IgD-negative memory B cell (primary cell): ENCODE measurements around the gene SLC19A1. TPM values are rescaled to one million over a fixed set of nuclear protein-coding genes. Genes with fewer than 3 reads are reported as not detected.

ENCODE experiments used
- H3K27ac Mint-ChIP-seq, 3 donors: one replicate each; pipeline ENCODE4 v1.8.0; 2020 to 2022; ENCODE audit warnings: mild to moderate bottlenecking in 3 of 3, mixed read lengths in 3 of 3, moderate library complexity in 1 of 3
- H3K27me3 Mint-ChIP-seq: one replicate; pipeline ENCODE4 v1.8.0; 2021; ENCODE audit warnings: mixed read lengths
- H3K36me3 Mint-ChIP-seq: one replicate; pipeline ENCODE4 v1.8.0; 2020; ENCODE audit warnings: mild to moderate bottlenecking, mixed read lengths
- H3K4me1 Mint-ChIP-seq, 3 donors: one replicate each; pipeline ENCODE4 v1.8.0; 2020 to 2022; ENCODE audit warnings: mixed read lengths in 3 of 3, mild to moderate bottlenecking in 1 of 3
- H3K4me3 Mint-ChIP-seq, 4 donors: one replicate each; pipeline ENCODE4 v1.8.0; 2020 to 2022; ENCODE audit warnings: mild to moderate bottlenecking in 4 of 4, mixed read lengths in 4 of 4, moderate library complexity in 3 of 4
- H3K9me3 Mint-ChIP-seq, 3 donors: one replicate each; pipeline ENCODE4 v1.8.0; 2020 to 2021; ENCODE audit warnings: mixed read lengths in 3 of 3, mild to moderate bottlenecking in 1 of 3
- polyA plus RNA-seq: library from polyadenylated mRNA; unstranded; fragments of 300-500 nt; fragmentation: Illumina TruSeq; gene quantifications from one replicate; pipeline ENCODE4 v1.2.3, GENCODE V29; 2021

Gene SLC19A1
- polyA plus RNA-seq, 1 donor from 2014 or later, result 15.2 TPM

- peak overlapping the region; percentile 59 to 96 (median 79) for H3K27ac Mint-ChIP-seq
- H3K36me3 Mint-ChIP-seq, result peaks cover 4% of the 10 kb centered on the region
- peaks cover 6 to 16% (median 15%) of the 10 kb centered on the region in 3 donors for H3K9me3 Mint-ChIP-seq
- peaks cover 10 to 15% (median 10%) of the 10 kb centered on the region in 3 donors for H3K4me1 Mint-ChIP-seq
- H3K27me3 Mint-ChIP-seq, result peaks cover 21% of the 10 kb centered on the region
- peak overlapping the region; percentile 75 to 94 (median 85) for H3K4me3 Mint-ChIP-seq
These were observed 77.9 kb downstream of the SLC19A1 start for GRCh38 chr21:45464309-45464708.

- Mint-ChIP-seq H3K4me3 (peak overlapping the region in 2 of 4 donors; percentile 75 to 94), H3K27me3 (peaks cover 21% of the 10 kb centered on the region), H3K4me1 (peaks cover 10 to 15% (median 10%) of the 10 kb centered on the region in 3 donors), H3K27ac (peak overlapping the region in 2 of 3 donors; percentile 79 to 96), H3K36me3 (peaks cover 4% of the 10 kb centered on the region), H3K9me3 (peaks cover 6 to 16% (median 15%) of the 10 kb centered on the region in 3 donors)
These were observed 78.4 kb downstream of the SLC19A1 start for GRCh38 chr21:45463871-45464270.

GRCh38 chr21:45461806-45462341, 80.4 kb downstream of the SLC19A1 start:
- peaks cover 4% of the 10 kb centered on the region for H3K36me3 Mint-ChIP-seq
- H3K27me3 Mint-ChIP-seq, result peaks cover 20% of the 10 kb centered on the region
- H3K4me3 Mint-ChIP-seq, result peak overlapping the region in 2 of 4 donors; percentile 13 to 56
- H3K4me1 Mint-ChIP-seq, result peaks cover 10 to 15% (median 10%) of the 10 kb centered on the region in 3 donors
- H3K9me3 Mint-ChIP-seq, result peaks cover 6 to 16% (median 15%) of the 10 kb centered on the region in 3 donors
- H3K27ac Mint-ChIP-seq, result no peak overlapping the region

GRCh38 chr21:45461369-45461750, 80.9 kb downstream of the SLC19A1 start:
- H3K36me3 Mint-ChIP-seq, result peaks cover 4% of the 10 kb centered on the region
- peak overlapping the region in 1 of 4 donors; percentile 13 for H3K4me3 Mint-ChIP-seq
- peaks cover 10 to 15% (median 10%) of the 10 kb centered on the region in 3 donors for H3K4me1 Mint-ChIP-seq
- peaks cover 6 to 16% (median 15%) of the 10 kb centered on the region in 3 donors for H3K9me3 Mint-ChIP-seq
- H3K27me3 Mint-ChIP-seq, result peaks cover 19% of the 10 kb centered on the region
- H3K27ac Mint-ChIP-seq, result no peak overlapping the region

GRCh38 chr21:45460611-45461368, 81.5 kb downstream of the SLC19A1 start:
- Mint-ChIP-seq H3K4me3 (no peak overlapping the region), H3K36me3 (peaks cover 4% of the 10 kb centered on the region), H3K27me3 (peaks cover 14% of the 10 kb centered on the region), H3K9me3 (peaks cover 6 to 16% (median 15%) of the 10 kb centered on the region in 3 donors), H3K27ac (no peak overlapping the region), H3K4me1 (peaks cover 10 to 13% (median 10%) of the 10 kb centered on the region in 3 donors)

GRCh38 chr21:45460011-45460565, 82.2 kb downstream of the SLC19A1 start:
- H3K27ac Mint-ChIP-seq, result no peak overlapping the region

GRCh38 chr21:45459171-45460010, 82.8 kb downstream of the SLC19A1 start:
- H3K27ac Mint-ChIP-seq, result no peak overlapping the region
- peaks cover 0 to 4% (median 0%) of the 10 kb centered on the region in 3 donors for H3K4me1 Mint-ChIP-seq
- H3K36me3 Mint-ChIP-seq, result peaks cover 4% of the 10 kb centered on the region
- H3K9me3 Mint-ChIP-seq, result peaks cover 6 to 16% (median 15%) of the 10 kb centered on the region in 3 donors
- peaks cover 2% of the 10 kb centered on the region for H3K27me3 Mint-ChIP-seq
- no peak overlapping the region for H3K4me3 Mint-ChIP-seq

More at GRCh38 chr21:45460011-45460565, 82.2 kb downstream of the SLC19A1 start:
- peaks cover 6 to 10% (median 6%) of the 10 kb centered on the region in 3 donors for H3K4me1 Mint-ChIP-seq
- H3K4me3 Mint-ChIP-seq, result no peak overlapping the region
- H3K27me3 Mint-ChIP-seq, result peaks cover 8% of the 10 kb centered on the region
- peaks cover 4% of the 10 kb centered on the region for H3K36me3 Mint-ChIP-seq
- H3K9me3 Mint-ChIP-seq, result peaks cover 6 to 16% (median 15%) of the 10 kb centered on the region in 3 donors

- peaks cover 2% of the 10 kb centered on the region for H3K36me3 Mint-ChIP-seq
These were observed 83.7 kb downstream of the SLC19A1 start for GRCh38 chr21:45458281-45459170.

GRCh38 chr21:45457832-45458172, 84.4 kb downstream of the SLC19A1 start:
- Mint-ChIP-seq H3K4me1 (peaks cover 0 to 2% (median 0%) of the 10 kb centered on the region in 3 donors), H3K27me3 (peaks cover 2% of the 10 kb centered on the region), H3K4me3 (no peak overlapping the region), H3K9me3 (peaks cover 4 to 15% (median 15%) of the 10 kb centered on the region in 3 donors), H3K27ac (no peak overlapping the region), H3K36me3 (peaks cover 2% of the 10 kb centered on the region)

More at GRCh38 chr21:45458281-45459170, 83.7 kb downstream of the SLC19A1 start:
- Mint-ChIP-seq H3K27ac (no peak overlapping the region), H3K4me1 (peaks cover 0 to 2% (median 0%) of the 10 kb centered on the region in 3 donors), H3K27me3 (peaks cover 2% of the 10 kb centered on the region), H3K9me3 (peaks cover 6 to 16% (median 15%) of the 10 kb centered on the region in 3 donors), H3K4me3 (peak overlapping the region in 1 of 4 donors; percentile 28)

- Mint-ChIP-seq H3K27ac (no peak overlapping the region), H3K27me3 (peaks cover 2% of the 10 kb centered on the region), H3K36me3 (peaks cover 2% of the 10 kb centered on the region), H3K9me3 (peaks cover 4 to 11% (median 10%) of the 10 kb centered on the region in 3 donors), H3K4me3 (no peak overlapping the region), H3K4me1 (peaks cover 0 to 2% (median 0%) of the 10 kb centered on the region in 3 donors)
These were observed 84.9 kb downstream of the SLC19A1 start for GRCh38 chr21:45457161-45457831.

GRCh38 chr21:45456584-45457160, 85.6 kb downstream of the SLC19A1 start:
- Mint-ChIP-seq H3K36me3 (no peaks in the 10 kb centered on the region), H3K4me1 (peaks cover 0 to 2% (median 0%) of the 10 kb centered on the region in 3 donors), H3K27ac (no peak overlapping the region), H3K4me3 (no peak overlapping the region), H3K27me3 (peaks cover 2% of the 10 kb centered on the region), H3K9me3 (peaks cover 3 to 6% (median 3%) of the 10 kb centered on the region in 3 donors)

GRCh38 chr21:45455674-45456583, 86.3 kb downstream of the SLC19A1 start:
- Mint-ChIP-seq H3K4me1 (peaks cover 0 to 1% (median 0%) of the 10 kb centered on the region in 3 donors), H3K27me3 (peaks cover 4% of the 10 kb centered on the region), H3K27ac (no peak overlapping the region), H3K9me3 (no peaks in the 10 kb centered on the region), H3K36me3 (no peaks in the 10 kb centered on the region), H3K4me3 (no peak overlapping the region)
